ENCODE results near the gene MFAP3L. TPM values are rescaled to one million over a fixed set of nuclear protein-coding genes. Genes with fewer than 3 reads are reported as not detected.

Gene MFAP3L
- total and polyA plus RNA-seq, 9 donors, result 0.38 to 7.6 (median 2.0) TPM

- TF ChIP-seq EP300 (IDR thresholded peaks at IDR 0.05) (no peak), CTCF (IDR thresholded peaks at IDR 0.05) (no peak), POLR2A (IDR thresholded peaks at IDR 0.05) (no peak)
- DNase-seq, result no peak
- no peaks in the 10 kb centered on the region for H3K4me1 ChIP-seq (ENCODE audit: insufficient read depth)
- H3K9me3 ChIP-seq, result no peaks in the 10 kb centered on the region
- WGBS, 3 donors, result 40 to 56% (median 48%) methylated on average over 2 of the region's 2 CpGs
- no peak overlapping the region for H3K4me3 ChIP-seq
- H3K27me3 ChIP-seq, result no peaks in the 10 kb centered on the region
- H3K27ac ChIP-seq, result no peak overlapping the region
- intact Hi-C loops (cut with DNase I), result no loop called here
- no peaks in the 10 kb centered on the region for H3K36me3 ChIP-seq
These were observed 32.6 kb upstream of the MFAP3L start for GRCh38 chr4:170058826-170059225.

GRCh38 chr4:170057866-170058265 lies 31.7 kb upstream of the MFAP3L start:
- no peak for TF ChIP-seq CTCF (IDR thresholded peaks at IDR 0.05)
- no peak for TF ChIP-seq EP300 (IDR thresholded peaks at IDR 0.05)
- no peak for TF ChIP-seq POLR2A (IDR thresholded peaks at IDR 0.05)
- DNase-seq, result no peak
- H3K36me3 ChIP-seq, result no peaks in the 10 kb centered on the region
- no peaks in the 10 kb centered on the region for H3K27me3 ChIP-seq
- H3K27ac ChIP-seq, result no peak overlapping the region
- H3K4me1 ChIP-seq (ENCODE audit: insufficient read depth), result no peaks in the 10 kb centered on the region
- intact Hi-C loops (cut with DNase I), result no loop called here
- no peak overlapping the region for H3K4me3 ChIP-seq
- 26 to 39% (median 28%) methylated on average over 4 of the region's 4 CpGs for WGBS, 3 donors
- H3K9me3 ChIP-seq, result no peaks in the 10 kb centered on the region

GRCh38 chr4:170052919-170053318 lies 26.7 kb upstream of the MFAP3L start:
- DNase-seq, result no peak
- Histone ChIP-seq H3K4me3 (no peak overlapping the region), H3K27me3 (no peaks in the 10 kb centered on the region), H3K9me3 (no peaks in the 10 kb centered on the region), H3K36me3 (no peaks in the 10 kb centered on the region), H3K27ac (no peak overlapping the region), H3K4me1 (ENCODE audit: insufficient read depth) (no peaks in the 10 kb centered on the region)
- intact Hi-C loops (cut with DNase I), result no loop called here
- TF ChIP-seq EP300 (IDR thresholded peaks at IDR 0.05) (no peak), CTCF (IDR thresholded peaks at IDR 0.05) (no peak), POLR2A (IDR thresholded peaks at IDR 0.05) (no peak)
- 49 to 54% (median 50%) methylated on average over 5 of the region's 5 CpGs for WGBS, 3 donors

GRCh38 chr4:170051402-170051801 lies 25.2 kb upstream of the MFAP3L start:
- intact Hi-C loops (cut with DNase I), result no loop called here
- H3K27ac ChIP-seq, result no peak overlapping the region

More at GRCh38 chr4:170051402-170051801, 25.2 kb upstream of the MFAP3L start:
- Histone ChIP-seq H3K4me1 (ENCODE audit: insufficient read depth) (no peaks in the 10 kb centered on the region), H3K4me3 (no peak overlapping the region), H3K9me3 (no peaks in the 10 kb centered on the region), H3K36me3 (no peaks in the 10 kb centered on the region), H3K27me3 (no peaks in the 10 kb centered on the region)
- WGBS, 3 donors, result 85 to 90% (median 88%) methylated on average over 2 of the region's 2 CpGs
- DNase-seq, result no peak
- TF ChIP-seq CTCF (IDR thresholded peaks at IDR 0.05) (no peak), EP300 (IDR thresholded peaks at IDR 0.05) (no peak), POLR2A (IDR thresholded peaks at IDR 0.05) (no peak)

Data from ovary (tissue), 9 donors.